Measurements from ENCODE around the gene LRRC8B. TPM values are rescaled to one million over a fixed set of nuclear protein-coding genes. Genes with fewer than 3 reads are reported as not detected.

LRRC8B gene
- 26.4 TPM for total RNA-seq

DNA sequence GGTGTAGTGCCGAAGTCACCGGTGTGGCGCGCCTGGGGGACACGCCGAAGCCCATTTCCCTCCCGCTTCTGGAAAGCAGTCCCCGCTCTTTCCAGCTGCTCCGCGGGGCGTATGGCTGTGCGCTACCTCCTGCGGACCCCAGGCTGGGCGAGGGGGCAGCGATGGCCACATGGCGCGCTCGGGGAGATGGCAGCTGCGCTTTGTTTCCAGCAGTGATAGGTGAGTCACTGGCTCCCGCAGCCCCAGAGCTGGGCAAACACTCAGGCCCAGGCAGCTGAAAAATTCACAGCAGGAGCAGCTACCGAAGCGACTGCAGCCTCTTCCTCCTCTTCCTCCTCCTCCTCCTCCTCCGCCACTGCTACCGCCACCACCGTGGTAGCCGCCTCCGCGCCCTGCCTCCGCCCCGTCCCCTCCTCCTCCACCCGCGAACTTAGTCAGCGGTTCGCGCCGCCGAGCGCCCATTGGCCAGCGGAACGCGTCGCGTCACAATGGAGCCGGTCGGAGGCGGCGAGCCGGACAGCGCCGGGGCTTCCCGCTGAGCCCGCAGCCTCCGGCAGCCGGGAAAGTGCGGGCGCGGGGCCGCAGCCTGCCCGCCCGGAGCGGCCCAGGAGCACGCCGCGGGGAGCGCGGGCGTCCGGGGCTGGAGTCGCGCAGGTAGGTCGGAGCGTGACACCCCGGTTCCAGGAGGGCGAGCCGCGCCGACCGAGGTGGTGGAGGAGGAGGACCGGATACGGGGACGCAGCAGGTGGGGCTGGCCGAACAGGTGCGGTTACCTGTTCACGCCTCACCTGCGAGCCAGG lies at the start of gene LRRC8B:
LRRC8B (plus strand) TSS at position 461 of the 800 bp plus-strand sequence. CDS start 57,822 bp downstream, outside the sequence.

DNA sequence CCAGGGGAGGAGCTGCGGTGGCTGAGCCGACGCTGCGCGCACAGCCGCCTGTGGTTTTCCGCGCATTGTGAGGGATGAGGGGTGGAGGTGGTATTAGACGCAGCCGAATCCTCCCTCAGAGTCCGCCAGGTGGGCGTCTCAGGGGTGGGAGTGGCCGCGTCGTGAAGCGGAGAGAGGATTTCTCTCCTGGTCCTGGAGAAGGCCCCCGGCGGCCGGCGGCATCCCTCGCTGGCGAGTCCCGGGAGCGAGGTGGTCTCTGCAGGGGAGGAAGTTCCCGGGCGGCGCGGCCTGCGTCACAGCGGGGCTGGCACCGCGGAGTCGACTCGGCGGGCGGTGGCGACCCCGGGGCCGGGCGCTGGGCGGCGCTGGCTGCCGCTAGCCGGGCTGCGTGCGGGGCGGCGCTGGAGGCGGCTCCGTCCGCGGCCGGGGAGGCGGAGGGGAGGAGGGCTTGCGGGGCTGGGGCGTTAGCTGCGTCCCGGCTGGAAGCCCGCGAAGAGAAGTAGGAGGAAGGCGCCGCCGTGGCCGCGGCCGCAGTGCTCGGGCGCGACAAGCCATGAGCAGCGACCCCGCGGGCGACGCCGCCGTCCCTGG lies 108.1 kb downstream of the LRRC8B start, which contains the start of gene LRRC8C:
LRRC8C (plus strand) TSS at position 464 of the 591 bp plus-strand sequence. CDS start 53,354 bp downstream, outside the sequence.

Other genes with a start within 250 kb of the LRRC8B start
- 0.38 TPM for gene GBP6, start 160.8 kb upstream of the LRRC8B start, total RNA-seq
- gene LRRC8C, start 108.3 kb downstream of the LRRC8B start, total RNA-seq: 9.3 TPM

Data from camera-type eye (tissue), 1 donor.